HepG2 (cell line): ENCODE results near the gene DGAT2. TPM values are rescaled to one million over a fixed set of nuclear protein-coding genes. Genes with fewer than 3 reads are reported as not detected.

Experiments used
- ARHGAP35 ChIP-seq: sonication (generic); formaldehyde crosslinking; IDR thresholded peaks from 2 replicates; pipeline ENCODE4 v1.9.0; 2022; ENCODE audit warnings: mild to moderate bottlenecking, inconsistent platforms, moderate library complexity, missing genetic modification reagents, borderline replicate concordance
- BATF2 ChIP-seq: sonication (generic); formaldehyde crosslinking; IDR thresholded peaks from 2 replicates; pipeline ENCODE4 v1.8.0; 2022; ENCODE audit warnings: mild to moderate bottlenecking, missing genetic modification reagents, moderate library complexity
- EED ChIP-seq: sonication (generic); formaldehyde crosslinking; IDR thresholded peaks from 2 replicates; pipeline ENCODE4 v1.5.0; 2020; ENCODE audit warnings: mild to moderate bottlenecking, missing genetic modification reagents
- PBX2 ChIP-seq: IDR thresholded peaks from 2 replicates; pipeline ENCODE4 v1.6.1; 2016; ENCODE audit warnings: control low read depth
- POGZ ChIP-seq: sonication (generic); formaldehyde crosslinking; IDR thresholded peaks from 2 replicates; pipeline ENCODE4 v1.4.0; 2020; ENCODE audit warnings: mild to moderate bottlenecking, missing genetic modification reagents
- PRDM10 ChIP-seq: sonication (generic); formaldehyde crosslinking; IDR thresholded peaks from 2 replicates; pipeline ENCODE4 v1.4.0; 2020; ENCODE audit warnings: low read depth, missing genetic modification reagents
- SOX6 ChIP-seq, 2 experiments: fragments of 450-650 bp in 1 of 2; sonication (generic) in 1 of 2; formaldehyde crosslinking in 1 of 2; IDR thresholded peaks; 2 replicates each; pipeline versions ENCODE4 v1.4.0 to v1.6.1; 2017 to 2020; ENCODE audit warnings: antibody characterized with exemption in 1 of 2, mild to moderate bottlenecking in 1 of 2, missing genetic modification reagents in 1 of 2
- TEF ChIP-seq: sonication (generic); formaldehyde crosslinking; IDR thresholded peaks from 2 replicates; pipeline ENCODE4 v1.5.0; 2020; ENCODE audit warnings: missing genetic modification reagents
- ZHX1 ChIP-seq: sonication (generic); formaldehyde crosslinking; IDR thresholded peaks from 2 replicates; pipeline ENCODE4 v1.8.1; 2022; ENCODE audit warnings: low read depth, mild to moderate bottlenecking, missing genetic modification reagents
- ZNF3 ChIP-seq: IDR thresholded peaks from 2 replicates; pipeline ENCODE4 v1.7.0; 2017; ENCODE audit warnings: inconsistent platforms
- ZNF660 ChIP-seq: sonication (generic); formaldehyde crosslinking; IDR thresholded peaks from 2 replicates; pipeline ENCODE4 v1.5.1; 2020; ENCODE audit warnings: mild to moderate bottlenecking, low read depth, missing genetic modification reagents, borderline replicate concordance
- ZNF766 ChIP-seq: sonication (generic); formaldehyde crosslinking; IDR thresholded peaks from 2 replicates; pipeline ENCODE4 v1.5.0; 2020; ENCODE audit warnings: missing genetic modification reagents, borderline replicate concordance
- ZNF784 ChIP-seq: sonication (generic); formaldehyde crosslinking; IDR thresholded peaks from 2 replicates; pipeline ENCODE4 v1.5.1; 2020; ENCODE audit warnings: missing genetic modification reagents, mild to moderate bottlenecking, borderline replicate concordance
- polyA plus RNA-seq, 8 experiments: library from polyadenylated mRNA; depleted of rRNA in 3 of 8; stranded (reverse) in 7 of 8; unstranded in 1 of 8; fragments of >200 nt; fragmentation: Illumina TruSeq in 4 of 8; extraction: Trizol in 4 of 8; gene quantifications; 2 replicates each; pipeline versions ENCODE4 v1.2.1 to v1.2.3, GENCODE V29; 2011 to 2016; ENCODE audit warnings: low read depth in 4 of 8, missing spikeins in 1 of 8, mixed read lengths in 1 of 8; ENCODE audit not compliant: insufficient read depth in 1 of 8
- total RNA-seq, 5 experiments: library from RNA; depleted of rRNA; stranded (reverse); fragments of >200 nt; fragmentation: Illumina TruSeq; extraction: Trizol; gene quantifications; 2 replicates each; pipeline ENCODE4 v1.2.3, GENCODE V29; 2016; ENCODE audit warnings: low read depth in 1 of 5

DGAT2 gene
- total and polyA plus RNA-seq, 2 of the 13 experiments (the other 11 are each of a cell fraction or from before 2014, with no cell fraction given) = 39.0 to 65.6 TPM

GRCh38 chr11:75719340-75720239 lies 49.0 kb upstream of the DGAT2 start (continued):
- TF ChIP-seq TEF (CRISPR knock-in tag) = no peak
- TF ChIP-seq ZNF660 (CRISPR knock-in tag) = no peak
- no peak for TF ChIP-seq ZNF3
- no peak for TF ChIP-seq SOX6 (IDR thresholded peaks at IDR 0.05)
- TF ChIP-seq SOX6 (CRISPR knock-in tag; IDR thresholded peaks at IDR 0.05) = peak; percentile 9; the same call in 1 of the 2 replicates
- peak; percentile 69; the same call in 1 of the 2 replicates for TF ChIP-seq PRDM10 (CRISPR knock-in tag)
- TF ChIP-seq POGZ (CRISPR knock-in tag) = peak; percentile 56
- no peak; the same call in 1 of the 2 replicates for TF ChIP-seq ZNF766 (CRISPR knock-in tag)
- no peak for TF ChIP-seq ZNF784 (CRISPR knock-in tag)
- no peak for TF ChIP-seq ARHGAP35 (CRISPR knock-in tag)
- TF ChIP-seq BATF2 (CRISPR knock-in tag) = no peak
- TF ChIP-seq ZHX1 (CRISPR knock-in tag) = no peak
- no peak for TF ChIP-seq PBX2 (CRISPR knock-in tag)
- no peak for TF ChIP-seq EED
